Peyer's patch (tissue), 4 donors: ENCODE measurements around the gene RELCH.

ENCODE experiments used
- POLR2A ChIP-seq, 2 donors: fragments of 450-650 bp; IDR thresholded peaks; one replicate each; pipeline ENCODE4 v1.5.1; 2017; ENCODE audit warnings: antibody characterized with exemption in 2 of 2, mild to moderate bottlenecking in 2 of 2, moderate library complexity in 2 of 2
- TF ChIP-seq, protein P1 (sequence below), 6 experiments: fragments of 450-650 bp in 4 of 6; fragments of 200-600 bp in 2 of 6; sonication (generic) in 1 of 6; IDR thresholded peaks; one replicate each; pipeline ENCODE4 v1.5.1; 2017 to 2019; ENCODE audit warnings: antibody characterized with exemption in 6 of 6, mild to moderate bottlenecking in 3 of 6, moderate library complexity in 1 of 6

DNA sequence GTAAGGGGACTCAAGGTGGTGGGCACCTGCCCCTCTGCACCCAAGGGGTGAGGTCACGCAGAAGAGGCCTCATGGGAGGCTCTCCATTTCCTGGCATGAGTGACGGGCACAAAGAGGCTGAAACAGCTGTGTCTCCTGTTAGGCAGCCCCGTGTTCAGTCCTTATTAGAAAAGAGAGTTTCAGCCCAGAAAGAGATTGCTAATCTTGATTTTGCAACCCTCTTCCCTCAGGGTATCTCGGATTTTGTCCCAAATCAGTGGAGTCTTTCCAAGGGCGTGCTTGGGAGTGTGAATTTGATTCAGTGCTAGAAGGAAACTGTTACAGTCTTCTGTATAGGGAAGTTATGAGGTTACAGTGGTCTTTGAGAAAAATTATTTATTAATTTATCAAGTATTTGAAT is 148.4 kb downstream of the RELCH start:
- TF ChIP-seq, protein P1, sequence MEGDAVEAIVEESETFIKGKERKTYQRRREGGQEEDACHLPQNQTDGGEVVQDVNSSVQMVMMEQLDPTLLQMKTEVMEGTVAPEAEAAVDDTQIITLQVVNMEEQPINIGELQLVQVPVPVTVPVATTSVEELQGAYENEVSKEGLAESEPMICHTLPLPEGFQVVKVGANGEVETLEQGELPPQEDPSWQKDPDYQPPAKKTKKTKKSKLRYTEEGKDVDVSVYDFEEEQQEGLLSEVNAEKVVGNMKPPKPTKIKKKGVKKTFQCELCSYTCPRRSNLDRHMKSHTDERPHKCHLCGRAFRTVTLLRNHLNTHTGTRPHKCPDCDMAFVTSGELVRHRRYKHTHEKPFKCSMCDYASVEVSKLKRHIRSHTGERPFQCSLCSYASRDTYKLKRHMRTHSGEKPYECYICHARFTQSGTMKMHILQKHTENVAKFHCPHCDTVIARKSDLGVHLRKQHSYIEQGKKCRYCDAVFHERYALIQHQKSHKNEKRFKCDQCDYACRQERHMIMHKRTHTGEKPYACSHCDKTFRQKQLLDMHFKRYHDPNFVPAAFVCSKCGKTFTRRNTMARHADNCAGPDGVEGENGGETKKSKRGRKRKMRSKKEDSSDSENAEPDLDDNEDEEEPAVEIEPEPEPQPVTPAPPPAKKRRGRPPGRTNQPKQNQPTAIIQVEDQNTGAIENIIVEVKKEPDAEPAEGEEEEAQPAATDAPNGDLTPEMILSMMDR (IDR thresholded peaks at IDR 0.05), result no peak
- no peak for TF ChIP-seq POLR2A (IDR thresholded peaks at IDR 0.05)
